Keratinocyte (primary cell): ENCODE measurements around the gene CTDSPL. TPM values are rescaled to one million over a fixed set of nuclear protein-coding genes. Genes with fewer than 3 reads are reported as not detected.

Source experiments
- DNase-seq: peaks from one replicate; pipeline ENCODE4 v3.0.0-alpha.2; 2011; ENCODE audit warnings: low read depth, missing footprints, low spot score
- FAIRE-seq: peaks from 2 replicates; lab custom pipeline; 2011; peaks lifted over from hg19 to GRCh38; lab: Jason Lieb, UNC
- H2AFZ ChIP-seq: 2 replicates; pipeline ENCODE4 v1.6.0; 2012; ENCODE audit warnings: low read length, control low read depth, inconsistent platforms; ENCODE audit not compliant: control insufficient read depth
- H3K27ac ChIP-seq: 2 replicates; pipeline ENCODE4 v1.5.1; 2011; ENCODE audit warnings: low read length; ENCODE audit not compliant: control insufficient read depth, insufficient read depth
- H3K27me3 ChIP-seq: 3 replicates; pipeline ENCODE4 v1.6.0; 2011; ENCODE audit warnings: low read length; ENCODE audit not compliant: control insufficient read depth, insufficient read depth; ENCODE audit errors: extremely low read depth
- H3K36me3 ChIP-seq, 2 experiments: 2 replicates in 1 of 2; 3 replicates in 1 of 2; pipeline ENCODE4 v1.5.1; 2011; ENCODE audit warnings: low read length in 2 of 2, mild to moderate bottlenecking in 1 of 2; ENCODE audit not compliant: control insufficient read depth in 2 of 2, insufficient read depth in 2 of 2; ENCODE audit errors: extremely low read depth in 1 of 2
- H3K4me1 ChIP-seq: 3 replicates; pipeline ENCODE4 v1.5.1; 2011; ENCODE audit warnings: low read length; ENCODE audit not compliant: control insufficient read depth, insufficient read depth; ENCODE audit errors: extremely low read depth
- H3K4me2 ChIP-seq: 3 replicates; pipeline ENCODE4 v1.6.0; 2011; ENCODE audit warnings: low read depth, low read length; ENCODE audit not compliant: control insufficient read depth, insufficient read depth; ENCODE audit errors: extremely low read depth
- H3K4me3 ChIP-seq, 3 experiments: fragments of 200-600 bp in 1 of 3; sonication (generic) in 1 of 3; 2 replicates in 2 of 3; 3 replicates in 1 of 3; pipeline ENCODE4 v1.5.1; 2011 to 2016; ENCODE audit warnings: low read length in 3 of 3, mild to moderate bottlenecking in 3 of 3, control low read depth in 2 of 3, inconsistent platforms in 1 of 3, low read depth in 1 of 3, mixed read lengths in 1 of 3, mixed run types in 1 of 3, moderate library complexity in 1 of 3; ENCODE audit not compliant: control insufficient read depth in 2 of 3, insufficient read depth in 2 of 3; ENCODE audit errors: extremely low read depth in 1 of 3
- H3K79me2 ChIP-seq: 2 replicates; pipeline ENCODE4 v1.6.0; 2012; ENCODE audit warnings: low read length; ENCODE audit not compliant: control insufficient read depth, insufficient read depth
- H3K9ac ChIP-seq: 3 replicates; pipeline ENCODE4 v1.6.0; 2011; ENCODE audit warnings: low read length; ENCODE audit not compliant: control insufficient read depth, insufficient read depth; ENCODE audit errors: extremely low read depth
- H3K9me1 ChIP-seq: 3 replicates; pipeline ENCODE4 v1.6.0; 2011; ENCODE audit warnings: low read length; ENCODE audit not compliant: control insufficient read depth, insufficient read depth; ENCODE audit errors: extremely low read depth
- H3K9me3 ChIP-seq: 2 replicates; pipeline ENCODE4 v1.5.1; 2012; ENCODE audit warnings: low read depth, low read length; ENCODE audit not compliant: control insufficient read depth
- H4K20me1 ChIP-seq: 3 replicates; pipeline ENCODE4 v1.6.0; 2011; ENCODE audit warnings: low read length; ENCODE audit not compliant: control insufficient read depth, insufficient read depth; ENCODE audit errors: extremely low read depth
- CTCF ChIP-seq, 3 experiments: IDR thresholded peaks in 1 of 3; conservative IDR thresholded peaks in 1 of 3; optimal IDR thresholded peaks in 1 of 3; 2 replicates in 2 of 3; 3 replicates in 1 of 3; pipeline versions ENCODE3 to v1.5.1; 2011; ENCODE audit warnings: low read length in 3 of 3, mild to moderate bottlenecking in 3 of 3, moderate library complexity in 2 of 3, control low read depth in 1 of 3, inconsistent platforms in 1 of 3; ENCODE audit not compliant: insufficient read depth in 2 of 3; ENCODE audit errors: extremely low read depth in 1 of 3
- EZH2 ChIP-seq: IDR thresholded peaks from one replicate; pipeline ENCODE4 v1.6.1; 2012; ENCODE audit warnings: inconsistent platforms, mild to moderate bottlenecking, low read length, moderate library complexity
- dilution Hi-C: fragments of 300-500 bp; cut with MboI; formaldehyde crosslinking; loops from one replicate; pipeline ENCODE4 v1.7.0; 2020; ENCODE audit warnings: low sequenced_read_pairs; ENCODE audit not compliant: extremely low pct_ligation_motif_present
- polyA plus RNA-seq, 5 experiments: library from polyadenylated mRNA; depleted of rRNA in 3 of 5; stranded (reverse) in 3 of 5; stranded (forward) in 1 of 5; unstranded in 1 of 5; fragments of >200 nt; gene quantifications; 1 replicate in 1 of 5; 2 replicates in 3 of 5; 3 replicates in 1 of 5; pipeline versions ENCODE4 v1.2.1 to v1.2.3, GENCODE V29; 2011 to 2012; ENCODE audit warnings: missing spikeins in 2 of 5, low read depth in 1 of 5, low replicate concordance in 1 of 5

CTDSPL gene
- polyA plus RNA-seq, 1 donor (not counting 4 experiments of a cell fraction or from before 2014, with no cell fraction given): 83.2 TPM

- Histone ChIP-seq H3K79me2 (no peaks in the 10 kb centered on the region), H2AFZ (no peak overlapping the region), H3K9me3 (no peaks in the 10 kb centered on the region), H3K4me3 (no peak overlapping the region), H3K27ac (no peak overlapping the region), H3K36me3 (peaks cover 0 to 2% of the 10 kb centered on the region in 2 experiments), H3K4me2 (no peak overlapping the region), H4K20me1 (no peaks in the 10 kb centered on the region), H3K4me1 (no peaks in the 10 kb centered on the region), H3K27me3 (no peaks in the 10 kb centered on the region), H3K9ac (no peak overlapping the region), H3K9me1 (no peaks in the 10 kb centered on the region)
- TF ChIP-seq EZH2 (no peak), CTCF (optimal IDR thresholded peaks at IDR 0.05 in 1 of 3, IDR thresholded peaks at IDR 0.05 in 1 of 3, conservative IDR thresholded peaks at IDR 0.05 in 1 of 3; ENCODE audit: extremely low read depth in 1 of 3, insufficient read depth in 2 of 3, low read length in 3 of 3) (peak in 2 of 3 experiments; percentile 43 to 51)
- FAIRE-seq: no peak
- dilution Hi-C loops: no loop called here
- DNase-seq: no peak
Observed at GRCh38 chr3:37833302-37834186, 28.1 kb upstream of the CTDSPL start.

- Histone ChIP-seq H3K27me3 (no peaks in the 10 kb centered on the region), H3K36me3 (peaks cover 0 to 2% of the 10 kb centered on the region in 2 experiments), H4K20me1 (no peaks in the 10 kb centered on the region), H3K9me1 (no peaks in the 10 kb centered on the region), H3K4me2 (no peak overlapping the region), H3K27ac (no peak overlapping the region), H3K9me3 (no peaks in the 10 kb centered on the region), H3K4me1 (no peaks in the 10 kb centered on the region), H3K4me3 (no peak overlapping the region), H3K9ac (no peak overlapping the region), H2AFZ (no peak overlapping the region), H3K79me2 (no peaks in the 10 kb centered on the region)
- no peak for TF ChIP-seq EZH2
- TF ChIP-seq CTCF (optimal IDR thresholded peaks at IDR 0.05 in 1 of 3, IDR thresholded peaks at IDR 0.05 in 1 of 3, conservative IDR thresholded peaks at IDR 0.05 in 1 of 3; ENCODE audit: extremely low read depth in 1 of 3, insufficient read depth in 2 of 3, low read length in 3 of 3): no peak
- DNase-seq: no peak
- dilution Hi-C loops: no loop called here
- FAIRE-seq: no peak
Observed at GRCh38 chr3:37836589-37836988, 25.1 kb upstream of the CTDSPL start.
